ENCODE data around the gene ARID3B. TPM values are rescaled to one million over a fixed set of nuclear protein-coding genes. Genes with fewer than 3 reads are reported as not detected.

The ARID3B gene
- total RNA-seq, 1 experiment from 2014 or later: 36.1 TPM

- no TSS peak for BruUV-seq (replicated peaks)
- ChIA-PET CTCF (no interaction called here), POLR2A (no interaction called here)
- H3K27me3 Mint-ChIP-seq (ENCODE audit: insufficient read depth, unreplicated experiment): peaks cover 3% of the 10 kb centered on the region
- Histone ChIP-seq H3K27me3 (replicated peaks; ENCODE audit: control insufficient read depth, insufficient read depth, low read length) (no peaks in the 10 kb centered on the region), H3K36me3 (ENCODE audit: control insufficient read depth, insufficient read depth, low read length) (no peaks in the 10 kb centered on the region), H3K4me1 (no peaks in the 10 kb centered on the region), H3K4me3 (ENCODE audit: low read depth, low read length) (no peak overlapping the region), H3K9me3 (no peaks in the 10 kb centered on the region)
- no peak overlapping the region for H3K4me3 Mint-ChIP-seq (ENCODE audit: unreplicated experiment)
- no peaks in the 10 kb centered on the region for H3K36me3 Mint-ChIP-seq (ENCODE audit: insufficient read depth, unreplicated experiment)
- no peaks in the 10 kb centered on the region for H3K9me3 Mint-ChIP-seq (ENCODE audit: unreplicated experiment)
- H3K4me1 Mint-ChIP-seq (ENCODE audit: low read depth, unreplicated experiment): no peaks in the 10 kb centered on the region
- intact Hi-C loops (cut with micrococcal nuclease; ENCODE audit: unreplicated experiment): no loop called here
- no peak overlapping the region for H3K27ac Mint-ChIP-seq (ENCODE audit: unreplicated experiment)
- no peak for TF ChIP-seq CTCF (IDR thresholded peaks at IDR 0.05; ENCODE audit: insufficient read depth in 1 of 2, low read depth in 1 of 2, low read length in 1 of 2, severe bottlenecking in 1 of 2, unreplicated experiment in 1 of 2)
- no peak for DNase-seq
These were observed 64.2 kb downstream of the ARID3B start for GRCh38 chr15:74604983-74605794.

- no TSS peak for BruUV-seq (replicated peaks)
- no peaks in the 10 kb centered on the region for H3K36me3 Mint-ChIP-seq (ENCODE audit: insufficient read depth, unreplicated experiment)
These were observed 64.8 kb downstream of the ARID3B start for GRCh38 chr15:74605795-74606150.

GRCh38 chr15:74608786-74609185 is 67.8 kb downstream of the ARID3B start:
- ChIA-PET POLR2A (interaction anchor here (0.9 kb wide), 1 partner anchor 11 kb away, joined by 3 read pairs; no protein-coding TSS in a partner anchor), CTCF (no interaction called here)
- intact Hi-C loops (cut with micrococcal nuclease; ENCODE audit: unreplicated experiment): no loop called here
- Histone ChIP-seq H3K9me3 (no peaks in the 10 kb centered on the region), H3K27me3 (replicated peaks; ENCODE audit: control insufficient read depth, insufficient read depth, low read length) (no peaks in the 10 kb centered on the region), H3K4me1 (no peaks in the 10 kb centered on the region), H3K4me3 (ENCODE audit: low read depth, low read length) (no peak overlapping the region), H3K36me3 (ENCODE audit: control insufficient read depth, insufficient read depth, low read length) (no peaks in the 10 kb centered on the region)
- H3K4me3 Mint-ChIP-seq (ENCODE audit: unreplicated experiment): no peak overlapping the region
- H3K4me1 Mint-ChIP-seq (ENCODE audit: low read depth, unreplicated experiment): no peaks in the 10 kb centered on the region
- no peaks in the 10 kb centered on the region for H3K9me3 Mint-ChIP-seq (ENCODE audit: unreplicated experiment)
- H3K36me3 Mint-ChIP-seq (ENCODE audit: insufficient read depth, unreplicated experiment): no peaks in the 10 kb centered on the region
- no peak for DNase-seq
- no TSS peak for BruUV-seq (replicated peaks)
- no peak for TF ChIP-seq CTCF (IDR thresholded peaks at IDR 0.05; ENCODE audit: insufficient read depth in 1 of 2, low read depth in 1 of 2, low read length in 1 of 2, severe bottlenecking in 1 of 2, unreplicated experiment in 1 of 2)
- H3K27ac Mint-ChIP-seq (ENCODE audit: unreplicated experiment): no peak overlapping the region
- H3K27me3 Mint-ChIP-seq (ENCODE audit: insufficient read depth, unreplicated experiment): peaks cover 3% of the 10 kb centered on the region

More at GRCh38 chr15:74605795-74606150, 64.8 kb downstream of the ARID3B start:
- Histone ChIP-seq H3K4me1 (no peaks in the 10 kb centered on the region), H3K27me3 (replicated peaks; ENCODE audit: control insufficient read depth, insufficient read depth, low read length) (no peaks in the 10 kb centered on the region), H3K36me3 (ENCODE audit: control insufficient read depth, insufficient read depth, low read length) (no peaks in the 10 kb centered on the region), H3K4me3 (ENCODE audit: low read depth, low read length) (no peak overlapping the region), H3K9me3 (no peaks in the 10 kb centered on the region)
- no peak for TF ChIP-seq CTCF (IDR thresholded peaks at IDR 0.05; ENCODE audit: insufficient read depth in 1 of 2, low read depth in 1 of 2, low read length in 1 of 2, severe bottlenecking in 1 of 2, unreplicated experiment in 1 of 2)
- Mint-ChIP-seq H3K4me1 (ENCODE audit: low read depth, unreplicated experiment) (no peaks in the 10 kb centered on the region), H3K27ac (ENCODE audit: unreplicated experiment) (no peak overlapping the region), H3K9me3 (ENCODE audit: unreplicated experiment) (no peaks in the 10 kb centered on the region), H3K4me3 (ENCODE audit: unreplicated experiment) (no peak overlapping the region), H3K27me3 (ENCODE audit: insufficient read depth, unreplicated experiment) (peaks cover 3% of the 10 kb centered on the region)
- CTCF ChIA-PET: no interaction called here
- intact Hi-C loops (cut with micrococcal nuclease; ENCODE audit: unreplicated experiment): no loop called here
- POLR2A ChIA-PET: no interaction called here
- no peak for DNase-seq

Data from Caco-2 (cell line).